Measurements from ENCODE around the gene ACADSB. TPM values are rescaled to one million over a fixed set of nuclear protein-coding genes. Genes with fewer than 3 reads are reported as not detected.

Gene ACADSB
- polyA plus RNA-seq = 1 to 10 TPM; 4.5 to 9.6 (median 8.1) TPM

- no peak within 1 kb of the TSS for H3K27ac ChIP-seq (ENCODE audit: low read depth, low read length)
- WGBS, 3 donors = 0% methylated on average over 62 to 68 of the region's 68 CpGs
Observed at GRCh38 chr10:123008355-123009104, at the start of gene ACADSB, which contains the start of gene IKZF5. TSS of gene ACADSB (plus strand) at chr10:123009006. CDS start at chr10:123009030, 24 bp downstream. TSS of gene IKZF5 (minus strand) at chr10:123008795. CDS start at chr10:122998625, 10,170 bp downstream.

- H3K27ac ChIP-seq (ENCODE audit: low read depth, low read length) = no peak overlapping the region
- 61 to 78% (median 77%) methylated on average over 3 of the region's 3 CpGs for WGBS, 3 donors
Observed at GRCh38 chr10:122962405-122962804, 46.4 kb upstream of the ACADSB start.

- H3K27ac ChIP-seq (ENCODE audit: low read depth, low read length) = no peak overlapping the region
Observed at GRCh38 chr10:122966879-122967278, 41.9 kb upstream of the ACADSB start.

- H3K27ac ChIP-seq (ENCODE audit: low read depth, low read length) = no peak overlapping the region
- 69 to 80% (median 80%) methylated on average over 3 of the region's 3 CpGs for WGBS, 3 donors
Observed at GRCh38 chr10:122968698-122969097, 40.1 kb upstream of the ACADSB start.

- H3K27ac ChIP-seq (ENCODE audit: low read depth, low read length) = no peak overlapping the region
- WGBS, 3 donors = 55 to 74% (median 65%) methylated on average over 5 of the region's 5 CpGs
Observed at GRCh38 chr10:122974023-122974422, 34.8 kb upstream of the ACADSB start.

- 81 to 83% (median 82%) methylated on average over 3 of the region's 3 CpGs for WGBS, 3 donors
- no peak overlapping the region for H3K27ac ChIP-seq (ENCODE audit: low read depth, low read length)
Observed at GRCh38 chr10:122974543-122975064, 34.2 kb upstream of the ACADSB start.

- H3K27ac ChIP-seq (ENCODE audit: low read depth, low read length) = peak within 1 kb of the TSS; percentile 92
- 1% methylated on average over 53 to 73 of the region's 73 CpGs for WGBS, 3 donors
Observed at GRCh38 chr10:122980209-122981065, 28.4 kb upstream of the ACADSB start, which contains the start of gene PSTK. TSS of gene PSTK (plus strand) at chr10:122980401. CDS start at chr10:122980480, 79 bp downstream.

GRCh38 chr10:122981066-122981464 lies 27.7 kb upstream of the ACADSB start:
- 11 to 18% (median 15%) methylated on average over 4 of the region's 4 CpGs for WGBS, 3 donors

GRCh38 chr10:122983898-122984297 lies 24.9 kb upstream of the ACADSB start:
- 94 to 97% (median 97%) methylated on average over 6 of the region's 6 CpGs for WGBS, 3 donors
- H3K27ac ChIP-seq (ENCODE audit: low read depth, low read length) = no peak overlapping the region

More at GRCh38 chr10:122981066-122981464, 27.7 kb upstream of the ACADSB start:
- H3K27ac ChIP-seq (ENCODE audit: low read depth, low read length) = no peak overlapping the region

- H3K27ac ChIP-seq (ENCODE audit: low read depth, low read length) = no peak overlapping the region
- WGBS, 3 donors = 98 to 100% (median 98%) methylated on average over 2 of the region's 2 CpGs
Observed at GRCh38 chr10:122984708-122985107, 24.1 kb upstream of the ACADSB start.

GRCh38 chr10:122986335-122986734 lies 22.5 kb upstream of the ACADSB start:
- H3K27ac ChIP-seq (ENCODE audit: low read depth, low read length) = no peak overlapping the region
- WGBS, 3 donors = 87 to 93% (median 93%) methylated on average over 6 of the region's 6 CpGs

- 79 to 92% (median 83%) methylated on average over 2 of the region's 2 CpGs for WGBS, 3 donors
- no peak overlapping the region for H3K27ac ChIP-seq (ENCODE audit: low read depth, low read length)
Observed at GRCh38 chr10:122988501-122988900, 20.3 kb upstream of the ACADSB start.

- WGBS, 3 donors = 59 to 83% (median 73%) methylated on average over 5 of the region's 5 CpGs
- H3K27ac ChIP-seq (ENCODE audit: low read depth, low read length) = no peak overlapping the region
Observed at GRCh38 chr10:122990278-122990677, 18.5 kb upstream of the ACADSB start.

GRCh38 chr10:122992031-122992585 lies 16.7 kb upstream of the ACADSB start:
- WGBS, 3 donors = 76 to 89% (median 81%) methylated on average over 1 of the region's 1 CpG
- H3K27ac ChIP-seq (ENCODE audit: low read depth, low read length) = no peak overlapping the region

- 92 to 99% (median 96%) methylated on average over 6 of the region's 6 CpGs for WGBS, 3 donors
Observed at GRCh38 chr10:122993797-122994336, 14.9 kb upstream of the ACADSB start.

GRCh38 chr10:122995936-122996335 lies 12.9 kb upstream of the ACADSB start:
- no peak overlapping the region for H3K27ac ChIP-seq (ENCODE audit: low read depth, low read length)
- 92 to 95% (median 94%) methylated on average over 4 of the region's 4 CpGs for WGBS, 3 donors

More at GRCh38 chr10:122993797-122994336, 14.9 kb upstream of the ACADSB start:
- no peak overlapping the region for H3K27ac ChIP-seq (ENCODE audit: low read depth, low read length)

GRCh38 chr10:122997864-122998263 lies 10.9 kb upstream of the ACADSB start:
- WGBS, 3 donors = 92 to 95% (median 92%) methylated on average over 3 of the region's 3 CpGs

GRCh38 chr10:122998360-122998917 lies 10.4 kb upstream of the ACADSB start:
- 83 to 86% (median 86%) methylated on average over 6 of the region's 6 CpGs for WGBS, 3 donors
- H3K27ac ChIP-seq (ENCODE audit: low read depth, low read length) = no peak overlapping the region

More at GRCh38 chr10:122997864-122998263, 10.9 kb upstream of the ACADSB start:
- H3K27ac ChIP-seq (ENCODE audit: low read depth, low read length) = no peak overlapping the region
